ENCODE measurements around the gene SYCP2. TPM values are rescaled to one million over a fixed set of nuclear protein-coding genes. Genes with fewer than 3 reads are reported as not detected.

Gene SYCP2
- total RNA-seq, 4 donors from 2014 or later, result 1.8 to 5.0 (median 4.4) TPM

- TF ChIP-seq, protein P1, sequence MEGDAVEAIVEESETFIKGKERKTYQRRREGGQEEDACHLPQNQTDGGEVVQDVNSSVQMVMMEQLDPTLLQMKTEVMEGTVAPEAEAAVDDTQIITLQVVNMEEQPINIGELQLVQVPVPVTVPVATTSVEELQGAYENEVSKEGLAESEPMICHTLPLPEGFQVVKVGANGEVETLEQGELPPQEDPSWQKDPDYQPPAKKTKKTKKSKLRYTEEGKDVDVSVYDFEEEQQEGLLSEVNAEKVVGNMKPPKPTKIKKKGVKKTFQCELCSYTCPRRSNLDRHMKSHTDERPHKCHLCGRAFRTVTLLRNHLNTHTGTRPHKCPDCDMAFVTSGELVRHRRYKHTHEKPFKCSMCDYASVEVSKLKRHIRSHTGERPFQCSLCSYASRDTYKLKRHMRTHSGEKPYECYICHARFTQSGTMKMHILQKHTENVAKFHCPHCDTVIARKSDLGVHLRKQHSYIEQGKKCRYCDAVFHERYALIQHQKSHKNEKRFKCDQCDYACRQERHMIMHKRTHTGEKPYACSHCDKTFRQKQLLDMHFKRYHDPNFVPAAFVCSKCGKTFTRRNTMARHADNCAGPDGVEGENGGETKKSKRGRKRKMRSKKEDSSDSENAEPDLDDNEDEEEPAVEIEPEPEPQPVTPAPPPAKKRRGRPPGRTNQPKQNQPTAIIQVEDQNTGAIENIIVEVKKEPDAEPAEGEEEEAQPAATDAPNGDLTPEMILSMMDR (IDR thresholded peaks at IDR 0.05), result no peak
- TF ChIP-seq POLR2A (IDR thresholded peaks at IDR 0.05) (no peak), EP300 (IDR thresholded peaks at IDR 0.05) (no peak), POLR2AphosphoS5 (IDR thresholded peaks at IDR 0.05) (no peak)
- no peaks in the 10 kb centered on the region for H3K27me3 ChIP-seq
- no peak overlapping the region for H3K27ac ChIP-seq
- no peak for DNase-seq (ENCODE audit: low spot score in 2 of 2)
- H3K36me3 ChIP-seq, result no peaks in the 10 kb centered on the region
- no peaks in the 10 kb centered on the region for H3K9me3 ChIP-seq
- H3K4me1 ChIP-seq, result no peaks in the 10 kb centered on the region
- 83% methylated on average over 8 of the region's 8 CpGs for WGBS
- H3K4me3 ChIP-seq, result no peak overlapping the region
Observed at GRCh38 chr20:59955131-59955796, 21.8 kb upstream of the SYCP2 start.

- DNase-seq (ENCODE audit: low spot score in 2 of 2), result no peak
- no peaks in the 10 kb centered on the region for H3K9me3 ChIP-seq
- H3K4me1 ChIP-seq, result no peaks in the 10 kb centered on the region
- TF ChIP-seq EP300 (IDR thresholded peaks at IDR 0.05) (no peak), POLR2AphosphoS5 (IDR thresholded peaks at IDR 0.05) (no peak), POLR2A (IDR thresholded peaks at IDR 0.05) (no peak)
- TF ChIP-seq, protein P1 (IDR thresholded peaks at IDR 0.05), result no peak
- WGBS, result 95% methylated on average over 4 of the region's 4 CpGs
- no peaks in the 10 kb centered on the region for H3K27me3 ChIP-seq
- H3K27ac ChIP-seq, result no peak overlapping the region
- H3K36me3 ChIP-seq, result no peaks in the 10 kb centered on the region
- H3K4me3 ChIP-seq, result no peak overlapping the region
Observed at GRCh38 chr20:59954718-59955117, 21.3 kb upstream of the SYCP2 start.

GRCh38 chr20:59949911-59950310 lies 16.5 kb upstream of the SYCP2 start:
- Histone ChIP-seq H3K9me3 (no peaks in the 10 kb centered on the region), H3K27ac (no peak overlapping the region), H3K4me3 (no peak overlapping the region), H3K27me3 (no peaks in the 10 kb centered on the region), H3K4me1 (peaks cover 18% of the 10 kb centered on the region), H3K36me3 (peaks cover 4% of the 10 kb centered on the region)
- no peak for DNase-seq (ENCODE audit: low spot score in 2 of 2)
- TF ChIP-seq, protein P1 (IDR thresholded peaks at IDR 0.05), result no peak
- TF ChIP-seq EP300 (IDR thresholded peaks at IDR 0.05) (no peak), POLR2AphosphoS5 (IDR thresholded peaks at IDR 0.05) (no peak), POLR2A (IDR thresholded peaks at IDR 0.05) (no peak)
- WGBS, result 83% methylated on average over 6 of the region's 6 CpGs

DNA sequence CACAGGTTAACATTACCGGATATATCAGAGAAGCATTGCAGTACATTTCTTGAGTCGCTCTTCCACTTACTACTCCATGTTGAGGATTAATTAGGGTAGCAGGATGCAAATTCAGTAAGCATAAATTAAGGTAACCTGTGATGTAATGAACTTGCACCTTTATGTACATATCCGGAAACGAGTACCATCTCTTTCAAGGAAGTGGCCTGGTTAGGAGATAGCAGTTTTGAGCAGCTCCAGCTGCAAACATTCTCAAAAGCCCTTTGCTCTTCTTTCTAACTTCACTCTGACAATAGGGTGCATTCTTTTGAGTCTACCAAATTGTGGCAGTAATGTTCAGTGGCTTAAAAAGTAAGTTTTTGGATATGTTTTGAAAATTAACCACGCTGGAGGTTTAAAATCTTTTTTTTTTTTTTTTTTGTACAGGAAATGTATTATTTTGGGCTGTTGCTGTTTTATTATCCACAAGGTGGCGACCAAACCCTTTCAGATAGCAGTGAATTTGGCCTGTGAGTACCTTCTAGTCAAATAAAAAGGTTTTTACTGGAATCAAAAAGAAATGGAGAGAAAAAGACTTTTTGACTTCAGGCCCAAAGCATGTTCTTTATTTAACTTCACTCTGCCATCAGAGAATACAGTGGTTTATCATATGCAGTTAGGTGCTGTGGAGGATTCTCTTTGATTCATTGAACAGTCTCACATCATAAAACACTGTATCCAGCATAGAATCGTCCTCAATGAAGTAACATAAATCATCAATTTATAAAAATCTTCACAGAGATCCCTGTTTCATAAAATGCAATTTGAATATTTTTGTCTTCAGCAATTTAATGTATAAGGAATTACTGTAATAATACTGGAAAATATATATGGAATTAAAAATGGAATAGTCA lies 15.6 kb upstream of the SYCP2 start:
- no peak for DNase-seq (ENCODE audit: low spot score in 2 of 2)
- Histone ChIP-seq H3K4me1 (peaks cover 18% of the 10 kb centered on the region), H3K27ac (no peak overlapping the region), H3K27me3 (no peaks in the 10 kb centered on the region), H3K36me3 (peaks cover 12% of the 10 kb centered on the region), H3K9me3 (no peaks in the 10 kb centered on the region), H3K4me3 (no peak overlapping the region)
- 43% methylated on average over 7 of the region's 7 CpGs for WGBS
- TF ChIP-seq POLR2AphosphoS5 (IDR thresholded peaks at IDR 0.05) (no peak), EP300 (IDR thresholded peaks at IDR 0.05) (no peak), POLR2A (IDR thresholded peaks at IDR 0.05) (no peak)
- TF ChIP-seq, protein P1 (IDR thresholded peaks at IDR 0.05), result peak; percentile 51 to 56

GRCh38 chr20:59948212-59948611 lies 14.8 kb upstream of the SYCP2 start:
- Histone ChIP-seq H3K27me3 (no peaks in the 10 kb centered on the region), H3K27ac (no peak overlapping the region), H3K36me3 (peaks cover 17% of the 10 kb centered on the region), H3K4me3 (no peak overlapping the region), H3K9me3 (no peaks in the 10 kb centered on the region), H3K4me1 (peaks cover 18% of the 10 kb centered on the region)
- WGBS, result 59% methylated on average over 1 of the region's 1 CpG
- DNase-seq (ENCODE audit: low spot score in 2 of 2), result no peak
- TF ChIP-seq, protein P1 (IDR thresholded peaks at IDR 0.05), result no peak
